Measurements from ENCODE around the gene PRSS48. TPM values are rescaled to one million over a fixed set of nuclear protein-coding genes. Genes with fewer than 3 reads are reported as not detected.

PRSS48 gene
- polyA plus RNA-seq, 1 donor from 2014 or later, result not detected

DNA sequence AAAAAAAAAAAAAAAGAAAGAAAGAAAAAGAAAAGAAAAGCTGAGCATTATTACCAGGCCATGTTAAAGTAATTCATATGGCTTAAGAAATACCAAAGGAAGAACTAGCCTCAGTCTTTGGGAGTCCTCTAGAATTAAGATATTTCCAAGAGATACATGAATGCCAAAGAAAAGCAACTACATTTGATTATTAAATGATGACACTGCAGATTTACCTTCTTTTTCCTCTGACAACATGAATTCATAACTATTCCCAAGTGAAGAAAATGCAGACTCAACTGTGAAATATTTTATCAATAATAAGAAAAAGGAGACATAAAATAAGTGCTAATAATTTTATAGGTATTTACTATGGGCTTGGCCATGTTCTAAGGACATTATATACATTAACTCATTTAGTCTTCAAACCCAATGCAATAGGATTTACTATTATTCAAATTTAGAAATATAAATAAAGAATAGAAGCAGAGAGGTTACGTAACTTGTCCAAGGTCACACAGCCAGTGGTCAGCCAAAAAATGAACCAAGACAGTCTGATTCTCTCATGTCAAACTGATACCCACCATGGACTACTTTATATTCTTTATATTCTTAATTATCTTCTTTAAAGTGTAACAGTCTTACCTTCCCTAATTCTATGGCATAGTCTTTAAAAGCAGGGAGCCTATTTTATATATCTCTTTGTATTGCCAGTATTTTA, 41.5 kb downstream of the PRSS48 start:
- H2AFZ ChIP-seq (ENCODE audit: low read depth, low read length), result no peak overlapping the region
- H3K4me3 ChIP-seq (ENCODE audit: low read length), result no peak overlapping the region
- no peaks in the 10 kb centered on the region for H3K9me2 ChIP-seq (ENCODE audit: insufficient read depth, low read length)
- H3K4me2 ChIP-seq (ENCODE audit: low read length), result no peak overlapping the region
- peaks cover 12% of the 10 kb centered on the region for H3K27me3 ChIP-seq (ENCODE audit: insufficient read depth, low read depth, low read length)
- no peak overlapping the region for H3K9ac ChIP-seq (ENCODE audit: low read length)
- H3K79me2 ChIP-seq (replicated peaks; ENCODE audit: insufficient read depth, low read length), result no peaks in the 10 kb centered on the region
- no peak for TF ChIP-seq TAF1 (IDR thresholded peaks at IDR 0.05; ENCODE audit: low read depth)
- no peak for TF ChIP-seq RAD21 (conservative IDR thresholded peaks at IDR 0.05)
- no peak for TF ChIP-seq SMC3 (conservative IDR thresholded peaks at IDR 0.05; ENCODE audit: poor library complexity)
- TF ChIP-seq EP300 (conservative IDR thresholded peaks at IDR 0.05; ENCODE audit: poor library complexity, severe bottlenecking), result no peak
- TF ChIP-seq POLR2AphosphoS5 (IDR thresholded peaks at IDR 0.05), result no peak
- no peak for TF ChIP-seq EZH2 (IDR thresholded peaks at IDR 0.05; ENCODE audit: borderline replicate concordance, insufficient read depth, low read length, poor library complexity, severe bottlenecking)
- TF ChIP-seq, protein P1, sequence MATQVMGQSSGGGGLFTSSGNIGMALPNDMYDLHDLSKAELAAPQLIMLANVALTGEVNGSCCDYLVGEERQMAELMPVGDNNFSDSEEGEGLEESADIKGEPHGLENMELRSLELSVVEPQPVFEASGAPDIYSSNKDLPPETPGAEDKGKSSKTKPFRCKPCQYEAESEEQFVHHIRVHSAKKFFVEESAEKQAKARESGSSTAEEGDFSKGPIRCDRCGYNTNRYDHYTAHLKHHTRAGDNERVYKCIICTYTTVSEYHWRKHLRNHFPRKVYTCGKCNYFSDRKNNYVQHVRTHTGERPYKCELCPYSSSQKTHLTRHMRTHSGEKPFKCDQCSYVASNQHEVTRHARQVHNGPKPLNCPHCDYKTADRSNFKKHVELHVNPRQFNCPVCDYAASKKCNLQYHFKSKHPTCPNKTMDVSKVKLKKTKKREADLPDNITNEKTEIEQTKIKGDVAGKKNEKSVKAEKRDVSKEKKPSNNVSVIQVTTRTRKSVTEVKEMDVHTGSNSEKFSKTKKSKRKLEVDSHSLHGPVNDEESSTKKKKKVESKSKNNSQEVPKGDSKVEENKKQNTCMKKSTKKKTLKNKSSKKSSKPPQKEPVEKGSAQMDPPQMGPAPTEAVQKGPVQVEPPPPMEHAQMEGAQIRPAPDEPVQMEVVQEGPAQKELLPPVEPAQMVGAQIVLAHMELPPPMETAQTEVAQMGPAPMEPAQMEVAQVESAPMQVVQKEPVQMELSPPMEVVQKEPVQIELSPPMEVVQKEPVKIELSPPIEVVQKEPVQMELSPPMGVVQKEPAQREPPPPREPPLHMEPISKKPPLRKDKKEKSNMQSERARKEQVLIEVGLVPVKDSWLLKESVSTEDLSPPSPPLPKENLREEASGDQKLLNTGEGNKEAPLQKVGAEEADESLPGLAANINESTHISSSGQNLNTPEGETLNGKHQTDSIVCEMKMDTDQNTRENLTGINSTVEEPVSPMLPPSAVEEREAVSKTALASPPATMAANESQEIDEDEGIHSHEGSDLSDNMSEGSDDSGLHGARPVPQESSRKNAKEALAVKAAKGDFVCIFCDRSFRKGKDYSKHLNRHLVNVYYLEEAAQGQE (IDR thresholded peaks at IDR 0.05; ENCODE audit: borderline replicate concordance), result no peak
- H3K9me3 ChIP-seq (ENCODE audit: low read length), result no peaks in the 10 kb centered on the region
- H3K27ac ChIP-seq (ENCODE audit: low read length), result no peak overlapping the region
- H3F3A ChIP-seq (ENCODE audit: insufficient read depth, low read length, poor library complexity, severe bottlenecking), result no peaks in the 10 kb centered on the region
- H3K36me3 ChIP-seq (ENCODE audit: insufficient read depth, low read length), result no peaks in the 10 kb centered on the region
- no peaks in the 10 kb centered on the region for H4K20me1 ChIP-seq (ENCODE audit: insufficient read depth)

DNA sequence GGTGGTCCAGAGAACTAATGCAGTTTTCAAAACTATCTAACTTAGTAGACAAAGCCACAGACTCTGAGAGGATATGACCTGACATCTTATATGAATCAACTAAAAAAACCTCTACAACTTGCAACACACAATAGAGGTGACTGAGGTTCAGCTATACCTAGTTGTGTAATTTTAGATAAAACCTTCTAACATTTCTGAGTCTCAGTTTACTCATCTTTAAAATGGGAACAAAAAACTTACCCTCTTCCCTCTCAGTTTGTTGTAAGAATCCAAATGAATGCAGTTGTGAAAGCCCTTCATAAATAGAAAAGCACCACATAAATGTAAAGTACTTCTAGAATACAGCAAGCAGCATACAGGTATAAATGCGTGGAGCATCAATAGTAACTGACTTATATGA, 42.5 kb downstream of the PRSS48 start:
- Histone ChIP-seq H3K4me3 (ENCODE audit: low read length) (no peak overlapping the region), H3K79me2 (replicated peaks; ENCODE audit: insufficient read depth, low read length) (no peaks in the 10 kb centered on the region), H2AFZ (ENCODE audit: low read depth, low read length) (no peak overlapping the region), H3K27ac (ENCODE audit: low read length) (no peak overlapping the region), H3K9me3 (ENCODE audit: low read length) (no peaks in the 10 kb centered on the region), H3K27me3 (ENCODE audit: insufficient read depth, low read depth, low read length) (peaks cover 22% of the 10 kb centered on the region), H4K20me1 (ENCODE audit: insufficient read depth) (no peaks in the 10 kb centered on the region), H3K36me3 (ENCODE audit: insufficient read depth, low read length) (no peaks in the 10 kb centered on the region), H3K9me2 (ENCODE audit: insufficient read depth, low read length) (no peaks in the 10 kb centered on the region), H3K9ac (ENCODE audit: low read length) (no peak overlapping the region), H3F3A (ENCODE audit: insufficient read depth, low read length, poor library complexity, severe bottlenecking) (no peaks in the 10 kb centered on the region), H3K4me2 (ENCODE audit: low read length) (no peak overlapping the region)
- no peak for TF ChIP-seq MXI1 (conservative IDR thresholded peaks at IDR 0.05; ENCODE audit: poor library complexity, severe bottlenecking)
- no peak for TF ChIP-seq TAF1 (IDR thresholded peaks at IDR 0.05; ENCODE audit: low read depth)
- no peak for TF ChIP-seq SMC3 (conservative IDR thresholded peaks at IDR 0.05; ENCODE audit: poor library complexity)
- TF ChIP-seq, protein P1 (IDR thresholded peaks at IDR 0.05; ENCODE audit: borderline replicate concordance), result no peak
- no peak for TF ChIP-seq EP300 (conservative IDR thresholded peaks at IDR 0.05; ENCODE audit: poor library complexity, severe bottlenecking)
- no peak for TF ChIP-seq POLR2AphosphoS5 (IDR thresholded peaks at IDR 0.05)
- TF ChIP-seq EZH2 (IDR thresholded peaks at IDR 0.05; ENCODE audit: borderline replicate concordance, insufficient read depth, low read length, poor library complexity, severe bottlenecking), result no peak
- TF ChIP-seq RAD21 (conservative IDR thresholded peaks at IDR 0.05), result no peak
- TF ChIP-seq, protein P2, sequence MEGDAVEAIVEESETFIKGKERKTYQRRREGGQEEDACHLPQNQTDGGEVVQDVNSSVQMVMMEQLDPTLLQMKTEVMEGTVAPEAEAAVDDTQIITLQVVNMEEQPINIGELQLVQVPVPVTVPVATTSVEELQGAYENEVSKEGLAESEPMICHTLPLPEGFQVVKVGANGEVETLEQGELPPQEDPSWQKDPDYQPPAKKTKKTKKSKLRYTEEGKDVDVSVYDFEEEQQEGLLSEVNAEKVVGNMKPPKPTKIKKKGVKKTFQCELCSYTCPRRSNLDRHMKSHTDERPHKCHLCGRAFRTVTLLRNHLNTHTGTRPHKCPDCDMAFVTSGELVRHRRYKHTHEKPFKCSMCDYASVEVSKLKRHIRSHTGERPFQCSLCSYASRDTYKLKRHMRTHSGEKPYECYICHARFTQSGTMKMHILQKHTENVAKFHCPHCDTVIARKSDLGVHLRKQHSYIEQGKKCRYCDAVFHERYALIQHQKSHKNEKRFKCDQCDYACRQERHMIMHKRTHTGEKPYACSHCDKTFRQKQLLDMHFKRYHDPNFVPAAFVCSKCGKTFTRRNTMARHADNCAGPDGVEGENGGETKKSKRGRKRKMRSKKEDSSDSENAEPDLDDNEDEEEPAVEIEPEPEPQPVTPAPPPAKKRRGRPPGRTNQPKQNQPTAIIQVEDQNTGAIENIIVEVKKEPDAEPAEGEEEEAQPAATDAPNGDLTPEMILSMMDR (IDR thresholded peaks at IDR 0.05; ENCODE audit: poor library complexity, severe bottlenecking), result no peak

All from neural cell (in vitro differentiated cells).